NCI-H524 (cell line): ENCODE measurements around the gene AP4E1.
"Not testable (repeated sequence)": the region's sequence is repeated elsewhere in the genome, so short reads cannot be mapped to it uniquely, and the experiment has no call there.

ENCODE experiments used
- DNase-seq, 2 experiments: peaks; one replicate each; lab custom pipeline; 2025; lab: John Stamatoyannopoulos, UW

The AP4E1 gene

GRCh38 chr15:50908209-50909009 lies at the start of gene AP4E1:
TSS of gene AP4E1 (plus strand) at chr15:50908683. CDS start at chr15:50908779, 96 bp downstream.
- DNase-seq = peak; percentile 87 to 92

GRCh38 chr15:50860824-50861223 lies 47.7 kb upstream of the AP4E1 start:
- no peak for DNase-seq

- no peak for DNase-seq
Measured at GRCh38 chr15:50862553-50862952, 45.9 kb upstream of the AP4E1 start.

GRCh38 chr15:50864873-50865272 lies 43.6 kb upstream of the AP4E1 start:
- DNase-seq = no peak

GRCh38 chr15:50865515-50866353 lies 42.7 kb upstream of the AP4E1 start:
- no peak for DNase-seq

GRCh38 chr15:50871832-50872231 lies 36.7 kb upstream of the AP4E1 start:
- DNase-seq = no peak

- DNase-seq = no peak
Measured at GRCh38 chr15:50872832-50873426, 35.6 kb upstream of the AP4E1 start.

- DNase-seq = no peak
Measured at GRCh38 chr15:50873935-50874361, 34.5 kb upstream of the AP4E1 start.

GRCh38 chr15:50875238-50875637 lies 33.2 kb upstream of the AP4E1 start:
- DNase-seq = not testable (repeated sequence)

GRCh38 chr15:50876260-50876988 lies 32.1 kb upstream of the AP4E1 start:
- DNase-seq = no peak

GRCh38 chr15:50876989-50877360 lies 31.5 kb upstream of the AP4E1 start:
- DNase-seq = peak; percentile 77 to 82

- DNase-seq = no peak
Measured at GRCh38 chr15:50879016-50879617, 29.4 kb upstream of the AP4E1 start.

- DNase-seq = no peak
Measured at GRCh38 chr15:50880206-50880605, 28.3 kb upstream of the AP4E1 start.

GRCh38 chr15:50880651-50881114 lies 27.8 kb upstream of the AP4E1 start:
- DNase-seq = no peak

- no peak for DNase-seq
Measured at GRCh38 chr15:50881121-50882048, 27.1 kb upstream of the AP4E1 start.

GRCh38 chr15:50883903-50884302 lies 24.6 kb upstream of the AP4E1 start:
- no peak for DNase-seq

- DNase-seq = no peak
Measured at GRCh38 chr15:50884540-50884939, 23.9 kb upstream of the AP4E1 start.

- no peak for DNase-seq
Measured at GRCh38 chr15:50886139-50886467, 22.4 kb upstream of the AP4E1 start.

GRCh38 chr15:50886611-50887345 lies 21.7 kb upstream of the AP4E1 start:
- DNase-seq = no peak

- no peak for DNase-seq
Measured at GRCh38 chr15:50888054-50888453, 20.4 kb upstream of the AP4E1 start.
